Measurements from ENCODE around the gene CTAGE1. TPM values are rescaled to one million over a fixed set of nuclear protein-coding genes. Genes with fewer than 3 reads are reported as not detected.

Gene CTAGE1
- total and polyA plus RNA-seq, 2 donors (not counting 1 experiment from before 2014, with no cell fraction given): not detected

- no peaks in the 10 kb centered on the region for H3K4me1 Mint-ChIP-seq
- intact Hi-C loops (cut with micrococcal nuclease): no loop called here
- Histone ChIP-seq H3K4me3 (ENCODE audit: control extremely low read depth in 1 of 5, extremely low read depth in 1 of 5, insufficient read depth in 1 of 5, low read depth in 2 of 5, low read length in 4 of 5) (no peak overlapping the region), H3K4me1 (ENCODE audit: control insufficient read depth in 2 of 2, insufficient read depth in 2 of 2, low read length in 2 of 2) (no peaks in the 10 kb centered on the region), H3K36me3 (replicated peaks in 1 of 2; ENCODE audit: control extremely low read depth in 1 of 2, control insufficient read depth in 1 of 2, extremely low read depth in 1 of 2, insufficient read depth in 2 of 2, low read length in 1 of 2) (no peaks in the 10 kb centered on the region), H3K27ac (ENCODE audit: low read length in 2 of 2) (no peak overlapping the region), H3K4me2 (replicated peaks; ENCODE audit: low read depth, low read length, poor library complexity, severe bottlenecking) (no peak overlapping the region), H3K27me3 (replicated peaks in 1 of 4; ENCODE audit: control extremely low read depth in 1 of 4, control insufficient read depth in 3 of 4, insufficient read depth in 4 of 4, low read length in 3 of 4) (no peaks in the 10 kb centered on the region), H2AFZ (ENCODE audit: insufficient read depth, low read depth, low read length, poor library complexity, severe bottlenecking) (no peak overlapping the region), H3K9me3 (ENCODE audit: control extremely low read depth in 1 of 3, control insufficient read depth in 2 of 3, insufficient read depth in 1 of 3, low read length in 2 of 3) (peaks cover 0 to 3% (median 0%) of the 10 kb centered on the region in 3 donors), H4K20me1 (ENCODE audit: control insufficient read depth, insufficient read depth, low read length, poor library complexity, severe bottlenecking) (no peaks in the 10 kb centered on the region), H3K79me2 (ENCODE audit: control insufficient read depth, insufficient read depth, low read length) (no peaks in the 10 kb centered on the region), H3K9ac (ENCODE audit: low read length) (no peak overlapping the region)
- H3K9me3 Mint-ChIP-seq (ENCODE audit: insufficient read depth): peaks cover 3% of the 10 kb centered on the region
- no peak for TF ChIP-seq CTCF (IDR thresholded peaks at IDR 0.05)
- no peak for TF ChIP-seq EZH2 (IDR thresholded peaks at IDR 0.05; ENCODE audit: borderline replicate concordance, insufficient read depth, low read depth, low read length, poor library complexity, severe bottlenecking)
- H3K27me3 Mint-ChIP-seq: no peaks in the 10 kb centered on the region
- ChIA-PET CTCF (no interaction called here), POLR2A (no interaction called here)
- DNase-seq (no peak), ATAC-seq (ENCODE audit: low read depth) (no peak)
- WGBS (ENCODE audit: insufficient coverage): no CpG with 5 or more reads among the region's 5 CpGs
- no peak overlapping the region for H3K27ac Mint-ChIP-seq
- H3K4me3 Mint-ChIP-seq: no peak overlapping the region
Measured at GRCh38 chr18:22387364-22387763, 30.4 kb downstream of the CTAGE1 start.

GRCh38 chr18:22385718-22386117 is 32.0 kb downstream of the CTAGE1 start:
- Histone ChIP-seq H3K9me3 (ENCODE audit: control extremely low read depth in 1 of 3, control insufficient read depth in 2 of 3, insufficient read depth in 1 of 3, low read length in 2 of 3) (no peaks in the 10 kb centered on the region), H3K4me2 (replicated peaks; ENCODE audit: low read depth, low read length, poor library complexity, severe bottlenecking) (no peak overlapping the region), H2AFZ (ENCODE audit: insufficient read depth, low read depth, low read length, poor library complexity, severe bottlenecking) (no peak overlapping the region), H3K79me2 (ENCODE audit: control insufficient read depth, insufficient read depth, low read length) (no peaks in the 10 kb centered on the region), H3K4me3 (ENCODE audit: control extremely low read depth in 1 of 5, extremely low read depth in 1 of 5, insufficient read depth in 1 of 5, low read depth in 2 of 5, low read length in 4 of 5) (no peak overlapping the region), H4K20me1 (ENCODE audit: control insufficient read depth, insufficient read depth, low read length, poor library complexity, severe bottlenecking) (no peaks in the 10 kb centered on the region), H3K27me3 (replicated peaks in 1 of 4; ENCODE audit: control extremely low read depth in 1 of 4, control insufficient read depth in 3 of 4, insufficient read depth in 4 of 4, low read length in 3 of 4) (no peaks in the 10 kb centered on the region), H3K4me1 (ENCODE audit: control insufficient read depth in 2 of 2, insufficient read depth in 2 of 2, low read length in 2 of 2) (no peaks in the 10 kb centered on the region), H3K27ac (ENCODE audit: low read length in 2 of 2) (no peak overlapping the region), H3K36me3 (replicated peaks in 1 of 2; ENCODE audit: control extremely low read depth in 1 of 2, control insufficient read depth in 1 of 2, extremely low read depth in 1 of 2, insufficient read depth in 2 of 2, low read length in 1 of 2) (no peaks in the 10 kb centered on the region), H3K9ac (ENCODE audit: low read length) (no peak overlapping the region)
- WGBS (ENCODE audit: insufficient coverage): 20% methylated on average over 1 of the region's 4 CpGs
- Mint-ChIP-seq H3K9me3 (ENCODE audit: insufficient read depth) (peaks cover 3% of the 10 kb centered on the region), H3K27me3 (no peaks in the 10 kb centered on the region), H3K4me3 (no peak overlapping the region), H3K4me1 (no peaks in the 10 kb centered on the region), H3K27ac (no peak overlapping the region)
- ATAC-seq (ENCODE audit: low read depth): no peak
- no peak for DNase-seq
- CTCF ChIA-PET: no interaction called here
- intact Hi-C loops (cut with micrococcal nuclease): no loop called here
- TF ChIP-seq CTCF (IDR thresholded peaks at IDR 0.05) (no peak), EZH2 (IDR thresholded peaks at IDR 0.05; ENCODE audit: borderline replicate concordance, insufficient read depth, low read depth, low read length, poor library complexity, severe bottlenecking) (no peak)
- POLR2A ChIA-PET: no interaction called here
